Chondrocyte (in vitro differentiated cells): Measurements from ENCODE around the gene C3orf18. TPM values are rescaled to one million over a fixed set of nuclear protein-coding genes. Genes with fewer than 3 reads are reported as not detected.

Source experiments
- DNase-seq: peaks from one replicate; pipeline ENCODE4 v3.0.0; 2021; ENCODE audit warnings: mixed read lengths, low spot score
- H3K27ac Mint-ChIP-seq: one replicate; pipeline ENCODE4 v1.8.0; 2021; ENCODE audit warnings: mild to moderate bottlenecking, moderate library complexity, mixed read lengths; ENCODE audit not compliant: unreplicated experiment
- H3K27me3 Mint-ChIP-seq: 2 replicates; pipeline ENCODE4 v1.8.0; 2021; ENCODE audit warnings: low read depth, mixed read lengths
- H3K36me3 Mint-ChIP-seq: 2 replicates; pipeline ENCODE4 v1.8.0; 2021; ENCODE audit warnings: low read depth, mixed read lengths
- H3K4me1 Mint-ChIP-seq: 2 replicates; pipeline ENCODE4 v1.8.0; 2021; ENCODE audit warnings: low read depth, mild to moderate bottlenecking, mixed read lengths
- H3K4me3 Mint-ChIP-seq: one replicate; pipeline ENCODE4 v1.8.0; 2021; ENCODE audit warnings: mild to moderate bottlenecking, moderate library complexity, mixed read lengths; ENCODE audit not compliant: unreplicated experiment
- H3K9me3 Mint-ChIP-seq: 2 replicates; pipeline ENCODE4 v1.8.0; 2021; ENCODE audit warnings: low read depth, mixed read lengths
- CTCF ChIP-seq: fragments of 200-600 bp; sonication (generic); IDR thresholded peaks from 2 replicates; pipeline ENCODE4 v1.5.0; 2021; ENCODE audit warnings: antibody characterized with exemption, mild to moderate bottlenecking, moderate library complexity
- total RNA-seq: library from RNA; stranded (reverse); gene quantifications from 3 replicates; pipeline ENCODE4 v1.2.1, GENCODE V29; 2021

Gene C3orf18
- total RNA-seq, 1 donor from 2014 or later = 5.8 TPM

DNA sequence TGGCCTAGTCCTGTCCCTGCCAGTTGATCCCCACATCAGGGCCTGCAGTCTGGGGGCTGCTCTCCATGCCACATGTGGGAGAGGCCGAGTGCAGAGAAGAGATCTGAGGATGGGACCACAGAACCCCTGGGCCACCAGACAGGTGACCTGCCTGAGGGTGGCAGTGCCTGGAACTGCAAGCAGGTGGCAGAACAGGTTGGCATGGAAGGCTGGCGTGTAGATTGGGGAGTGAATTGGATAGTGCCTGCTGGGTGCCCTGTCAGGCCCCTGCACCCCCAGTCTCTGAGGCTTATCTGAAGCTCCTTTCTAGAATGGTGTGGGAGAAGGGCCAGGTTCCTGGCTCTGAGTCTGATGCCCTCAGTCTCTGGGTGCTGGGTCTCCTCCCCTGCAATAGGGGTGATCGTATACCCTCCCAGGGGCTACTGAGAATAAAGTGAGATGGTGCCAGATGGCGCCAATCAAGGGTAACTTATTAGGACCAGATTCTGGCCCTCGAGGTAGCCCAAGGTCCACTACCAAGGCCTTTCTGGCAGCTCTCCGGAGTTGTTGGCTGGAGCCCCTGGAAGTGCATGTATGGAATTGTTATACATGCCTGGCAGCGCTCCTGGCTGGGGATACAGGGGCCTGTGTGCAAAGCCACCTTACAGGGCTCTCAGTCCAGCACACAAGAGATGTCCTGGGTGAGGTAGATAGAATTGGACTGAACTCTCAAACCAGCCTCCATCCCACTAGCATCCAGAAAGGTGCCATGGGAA is 15.7 kb downstream of the C3orf18 start:
- Mint-ChIP-seq H3K9me3 (no peaks in the 10 kb centered on the region), H3K4me3 (no peak overlapping the region), H3K27me3 (peaks cover 13% of the 10 kb centered on the region), H3K27ac (no peak overlapping the region), H3K36me3 (no peaks in the 10 kb centered on the region), H3K4me1 (no peaks in the 10 kb centered on the region)
- DNase-seq = no peak
- TF ChIP-seq CTCF = peak; percentile 19

DNA sequence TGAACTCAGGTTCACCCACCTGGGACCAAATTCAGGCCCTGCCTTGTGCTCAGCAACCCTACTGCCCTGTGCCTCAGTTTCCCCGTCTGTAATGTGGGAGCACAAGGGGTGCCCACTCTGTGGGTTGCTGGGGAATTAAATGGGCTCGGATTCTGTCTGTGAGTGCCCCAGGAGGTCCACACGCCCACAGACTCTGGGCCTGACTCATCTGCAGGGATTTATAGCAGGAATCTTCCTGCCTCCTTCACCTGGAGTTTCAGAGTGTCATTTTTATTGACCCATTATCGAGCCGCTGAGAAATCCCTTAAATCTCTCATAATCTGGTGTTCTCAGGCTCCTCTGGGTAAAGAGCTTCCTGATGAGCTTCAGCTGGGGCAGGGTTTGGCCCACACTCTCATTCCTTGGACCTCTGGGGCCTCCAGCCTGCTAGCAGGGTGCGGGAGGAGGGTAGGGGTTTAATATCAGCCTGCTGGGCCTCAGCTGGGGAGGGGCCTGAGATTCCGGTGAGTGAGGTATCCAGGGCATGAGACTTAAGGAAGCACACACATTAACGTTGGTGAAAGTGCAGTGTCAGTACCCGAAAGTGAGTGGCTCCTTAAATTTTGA is 16.4 kb downstream of the C3orf18 start:
- TF ChIP-seq CTCF = no peak
- DNase-seq = no peak
- no peaks in the 10 kb centered on the region for H3K9me3 Mint-ChIP-seq
- no peak overlapping the region for H3K27ac Mint-ChIP-seq
- H3K27me3 Mint-ChIP-seq = peaks cover 12% of the 10 kb centered on the region
- H3K4me1 Mint-ChIP-seq = no peaks in the 10 kb centered on the region
- H3K36me3 Mint-ChIP-seq = no peaks in the 10 kb centered on the region
- H3K4me3 Mint-ChIP-seq = no peak overlapping the region

GRCh38 chr3:50550079-50550736 is 17.3 kb downstream of the C3orf18 start:
- no peak for DNase-seq
- Mint-ChIP-seq H3K27ac (no peak overlapping the region), H3K4me1 (no peaks in the 10 kb centered on the region), H3K27me3 (peaks cover 12% of the 10 kb centered on the region), H3K36me3 (no peaks in the 10 kb centered on the region), H3K4me3 (no peak overlapping the region), H3K9me3 (no peaks in the 10 kb centered on the region)
- TF ChIP-seq CTCF = peak; percentile 94

DNA sequence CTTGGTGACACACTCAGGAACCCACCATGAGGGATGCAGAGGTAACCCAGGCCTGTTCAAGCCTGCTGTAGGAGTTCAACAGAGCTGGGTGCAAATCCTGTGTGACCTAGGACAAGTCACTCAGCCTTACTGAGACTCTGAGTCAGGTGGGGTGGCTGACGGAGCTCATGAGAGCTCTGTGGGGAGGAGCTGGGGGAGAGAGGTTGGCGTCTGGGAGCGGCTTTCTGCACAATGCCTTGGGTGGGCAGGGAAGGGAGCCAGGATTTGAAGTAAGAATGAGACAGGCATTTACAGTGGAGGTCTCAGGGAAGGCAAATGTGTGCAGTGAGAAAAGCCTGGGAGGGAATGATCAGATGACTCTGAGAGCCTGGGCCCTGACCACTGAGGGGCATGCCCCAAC is 18.3 kb downstream of the C3orf18 start:
- H3K4me1 Mint-ChIP-seq = no peaks in the 10 kb centered on the region

More for the DNA sequence above, 18.3 kb downstream of the C3orf18 start:
- H3K36me3 Mint-ChIP-seq = no peaks in the 10 kb centered on the region
- H3K4me3 Mint-ChIP-seq = no peak overlapping the region
- no peak for DNase-seq
- H3K27ac Mint-ChIP-seq = no peak overlapping the region
- H3K9me3 Mint-ChIP-seq = no peaks in the 10 kb centered on the region
- peaks cover 15% of the 10 kb centered on the region for H3K27me3 Mint-ChIP-seq
- TF ChIP-seq CTCF = no peak
